Muscle of arm (tissue), 14 donors: ENCODE data around the gene SLC47A1. TPM values are rescaled to one million over a fixed set of nuclear protein-coding genes. Genes with fewer than 3 reads are reported as not detected.
"Not testable (repeated sequence)": the region's sequence is repeated elsewhere in the genome, so short reads cannot be mapped to it uniquely, and the experiment has no call there.

Source experiments
- DNase-seq: peaks from one replicate; pipeline ENCODE4 v3.0.0-alpha.2; 2013
- long read RNA-seq, 11 donors: transcript quantifications; one replicate each; lab custom pipeline, GENCODE V29; 2026
- polyA plus RNA-seq, 12 donors: library from polyadenylated mRNA; unstranded; fragments of 120-200 nt; gene quantifications; one replicate each; pipeline ENCODE4 v1.2.1, GENCODE V29; 2013; ENCODE audit not compliant: insufficient read length in 12 of 12

SLC47A1 gene, protein sequence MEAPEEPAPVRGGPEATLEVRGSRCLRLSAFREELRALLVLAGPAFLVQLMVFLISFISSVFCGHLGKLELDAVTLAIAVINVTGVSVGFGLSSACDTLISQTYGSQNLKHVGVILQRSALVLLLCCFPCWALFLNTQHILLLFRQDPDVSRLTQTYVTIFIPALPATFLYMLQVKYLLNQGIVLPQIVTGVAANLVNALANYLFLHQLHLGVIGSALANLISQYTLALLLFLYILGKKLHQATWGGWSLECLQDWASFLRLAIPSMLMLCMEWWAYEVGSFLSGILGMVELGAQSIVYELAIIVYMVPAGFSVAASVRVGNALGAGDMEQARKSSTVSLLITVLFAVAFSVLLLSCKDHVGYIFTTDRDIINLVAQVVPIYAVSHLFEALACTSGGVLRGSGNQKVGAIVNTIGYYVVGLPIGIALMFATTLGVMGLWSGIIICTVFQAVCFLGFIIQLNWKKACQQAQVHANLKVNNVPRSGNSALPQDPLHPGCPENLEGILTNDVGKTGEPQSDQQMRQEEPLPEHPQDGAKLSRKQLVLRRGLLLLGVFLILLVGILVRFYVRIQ
- polyA plus RNA-seq: 1 to 10 TPM in 8 of 12 donors, under 1 TPM in 2, not detected in 2; 0.54 to 3.0 (median 1.7) TPM
- long read RNA-seq, donor 1: 0 reads
- long read RNA-seq, donor 2: 0 reads
- long read RNA-seq, donor 3: 0 reads
- long read RNA-seq, donor 4: 0 reads
- long read RNA-seq, donor 5: 0 reads
- long read RNA-seq, donor 6: 0 reads
- long read RNA-seq, donor 7, partial matches to known transcripts: 357 of 357 reads
- long read RNA-seq, donor 7, other reads (novel, unspliced or antisense): 0 of 357 reads
- long read RNA-seq, donor 8: 0 reads
- long read RNA-seq, donor 9: 0 reads
- long read RNA-seq, donor 10: 0 reads
- long read RNA-seq, donor 11: 0 reads

DNA sequence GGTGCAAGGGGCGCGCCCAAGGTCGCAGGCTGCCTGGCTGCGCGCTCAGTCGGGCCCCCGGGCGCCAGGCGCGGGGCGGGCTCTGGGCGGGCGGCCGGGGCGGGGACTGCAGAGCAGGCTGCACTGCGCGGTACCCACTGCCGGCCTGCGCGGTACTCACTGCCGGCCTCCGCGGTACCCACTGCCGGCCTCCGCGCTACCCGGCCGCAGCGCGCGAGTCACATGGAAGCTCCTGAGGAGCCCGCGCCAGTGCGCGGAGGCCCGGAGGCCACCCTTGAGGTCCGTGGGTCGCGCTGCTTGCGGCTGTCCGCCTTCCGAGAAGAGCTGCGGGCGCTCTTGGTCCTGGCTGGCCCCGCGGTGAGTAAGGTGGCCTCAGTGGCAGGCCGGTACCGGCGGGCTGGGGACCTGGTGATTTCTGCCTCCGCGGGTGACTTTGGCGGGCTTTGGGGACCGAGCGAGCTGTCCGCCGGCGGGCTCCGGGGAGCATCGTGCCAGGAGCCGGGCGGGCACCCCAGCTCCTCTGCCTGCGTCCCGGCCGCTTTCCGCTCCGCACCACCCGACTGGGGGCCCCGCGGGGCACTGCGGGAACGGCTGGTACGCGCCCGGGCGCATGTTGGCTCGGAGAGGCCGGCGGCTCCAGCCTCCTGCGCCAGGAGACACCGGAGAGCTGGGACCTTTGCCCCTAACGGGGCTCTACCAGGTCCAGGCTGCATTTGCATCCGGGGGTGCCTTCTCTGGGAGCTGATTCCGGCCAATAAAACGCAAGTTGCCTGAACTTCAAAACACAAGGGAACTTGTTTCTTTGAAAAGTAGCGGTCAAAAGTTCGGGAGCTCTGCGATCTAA, at the start of gene SLC47A1:
TSS of gene SLC47A1 (plus strand) at position 137 of the 844 bp plus-strand sequence. CDS start at position 223, 86 bp downstream.
- no peak for DNase-seq

DNA sequence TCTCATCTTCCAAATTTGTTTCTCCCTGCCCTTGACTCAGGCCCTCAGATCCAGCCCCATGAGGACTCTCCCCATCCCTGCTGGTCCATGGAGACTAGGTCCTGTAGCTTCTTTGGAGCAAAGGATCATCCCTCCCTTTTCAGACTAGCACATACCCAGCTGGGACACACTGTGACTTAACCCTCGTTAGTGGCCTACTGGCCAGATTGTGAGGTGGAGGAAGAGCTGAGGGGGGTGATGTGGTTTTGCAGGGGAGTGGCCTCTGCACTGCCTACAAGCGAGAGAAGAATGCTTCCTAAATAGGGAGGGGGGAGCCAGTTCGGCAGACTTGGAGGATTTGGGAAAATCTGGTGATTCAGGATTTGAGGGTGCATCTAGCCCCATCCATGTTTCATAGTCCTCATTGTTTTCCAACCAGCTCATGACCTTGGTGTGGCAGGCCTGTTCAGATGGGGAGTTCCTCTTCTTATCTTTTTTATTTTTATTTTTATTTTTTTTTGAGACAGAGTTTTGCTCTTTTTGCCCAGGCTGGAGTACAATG, 47.8 kb upstream of the SLC47A1 start:
- no peak for DNase-seq

DNA sequence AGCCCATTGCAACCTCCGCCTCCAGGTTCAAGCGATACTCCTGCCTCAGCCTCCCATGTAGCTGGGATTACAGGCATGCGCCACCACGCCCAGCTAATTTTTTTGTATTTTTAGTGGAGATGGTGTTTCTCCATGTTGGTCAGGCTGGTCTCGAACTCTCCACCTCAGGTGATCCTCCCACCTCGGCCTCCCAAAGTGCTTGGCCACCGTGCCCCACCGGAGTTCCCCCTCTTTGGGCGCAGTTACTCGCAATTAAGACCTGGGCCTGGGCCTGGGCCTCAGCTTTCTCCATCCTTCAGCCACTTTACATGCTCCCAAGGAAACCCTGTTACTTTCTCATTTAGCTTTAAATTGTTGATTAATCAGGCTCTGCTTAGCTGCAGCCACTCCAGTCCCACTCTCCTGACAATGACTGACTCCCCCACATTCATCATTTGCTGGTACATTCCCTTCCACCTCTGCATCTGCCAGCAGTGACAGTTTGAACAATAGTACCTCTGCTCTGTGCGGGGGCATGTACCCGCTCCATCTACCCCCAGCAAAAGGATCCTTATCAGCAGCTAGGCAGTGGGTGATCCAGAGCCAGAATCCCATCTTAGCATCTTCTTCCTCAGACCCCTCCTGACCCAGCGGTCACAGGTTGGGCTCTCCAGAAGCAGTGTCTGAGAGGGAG, 47.2 kb upstream of the SLC47A1 start:
- DNase-seq: no peak

DNA sequence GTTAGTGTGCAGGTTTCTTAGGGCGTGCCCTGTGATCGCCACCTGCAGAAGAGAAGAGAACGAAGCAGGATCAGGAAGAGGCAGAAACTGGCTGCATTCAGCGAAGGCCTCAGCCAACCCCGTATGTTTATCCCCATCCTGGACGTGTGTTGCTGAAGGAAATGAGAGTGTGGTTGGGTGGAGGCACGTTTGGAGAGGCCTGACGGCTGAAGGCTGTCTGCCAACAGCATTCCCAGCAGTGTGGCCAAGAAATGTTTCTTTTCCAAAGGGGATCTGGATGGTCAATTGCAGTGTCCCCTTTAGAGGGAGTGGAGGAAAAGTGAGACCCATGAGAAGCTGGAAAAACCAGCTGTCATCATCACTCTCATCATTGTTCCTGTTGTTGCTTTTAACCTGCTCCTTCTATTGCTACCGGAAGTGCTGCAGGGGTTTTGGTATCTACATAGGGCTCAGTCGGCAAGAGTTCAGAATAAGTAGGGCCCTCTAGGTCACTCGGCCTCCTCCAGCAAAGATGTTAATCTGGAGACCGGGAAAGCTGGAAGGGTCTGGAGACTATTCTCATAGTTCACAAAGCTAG, 46.5 kb upstream of the SLC47A1 start:
- DNase-seq: peak; percentile 74

DNA sequence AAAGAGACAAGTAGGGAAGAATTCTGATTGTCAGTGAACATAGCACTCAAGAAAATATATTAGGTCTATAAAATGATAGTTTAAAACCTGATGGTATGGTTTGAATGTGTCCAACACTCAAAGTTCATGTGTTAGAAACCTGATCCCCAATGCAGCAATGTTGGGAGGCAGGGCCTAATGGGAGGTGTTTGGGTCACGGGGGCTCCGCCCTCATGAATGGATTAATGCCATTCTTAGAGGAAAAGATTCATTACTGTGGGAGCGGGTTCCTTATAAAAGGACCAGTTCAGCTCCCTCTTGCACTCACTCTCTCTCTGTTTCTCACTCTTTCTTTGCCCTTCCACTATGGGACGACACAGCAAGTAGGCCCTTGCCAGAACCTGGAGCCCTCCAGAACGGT, 41.5 kb upstream of the SLC47A1 start:
- DNase-seq: no peak

DNA sequence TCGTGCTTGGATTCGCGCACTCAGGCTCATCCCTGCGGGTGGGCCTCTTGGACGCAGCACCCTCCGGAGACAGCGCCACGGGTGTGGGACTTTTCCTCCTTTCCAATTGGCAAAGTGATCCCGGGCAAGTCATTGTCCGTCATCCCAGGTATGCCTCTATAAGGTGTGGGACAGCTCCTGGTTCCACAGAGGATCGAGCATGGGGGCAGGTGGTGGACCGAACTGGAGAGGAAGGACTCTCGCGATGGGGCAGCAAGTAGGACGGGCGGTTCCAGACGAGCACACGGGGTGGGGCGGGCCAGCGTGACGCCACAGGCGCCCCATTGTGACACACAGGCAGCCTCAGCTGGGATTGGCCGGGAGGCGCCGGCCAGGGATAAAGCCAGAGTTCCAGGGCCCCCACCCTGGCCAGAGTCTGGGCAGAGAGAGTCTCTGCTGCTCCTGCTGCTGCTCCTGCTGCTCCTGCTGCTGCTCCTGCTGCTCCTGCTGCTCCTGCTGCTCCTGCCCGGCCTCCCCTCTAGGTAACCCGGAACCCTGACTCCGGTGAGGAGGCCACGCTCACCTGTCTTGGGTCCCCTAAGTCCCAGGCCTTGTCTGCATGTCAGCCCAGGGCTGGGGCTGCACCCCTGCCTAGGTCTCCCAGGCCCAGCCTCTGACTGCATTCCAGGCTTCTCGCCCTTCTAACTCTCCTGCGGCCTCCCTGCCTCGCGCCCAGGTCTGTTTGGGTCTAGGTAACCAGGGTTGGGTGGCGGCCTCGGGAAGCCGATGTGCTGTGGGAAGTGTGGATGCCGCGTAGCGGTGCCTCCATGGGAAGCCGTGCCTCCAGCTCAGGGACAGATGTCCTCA, 38.5 kb upstream of the SLC47A1 start:
- DNase-seq: no peak

DNA sequence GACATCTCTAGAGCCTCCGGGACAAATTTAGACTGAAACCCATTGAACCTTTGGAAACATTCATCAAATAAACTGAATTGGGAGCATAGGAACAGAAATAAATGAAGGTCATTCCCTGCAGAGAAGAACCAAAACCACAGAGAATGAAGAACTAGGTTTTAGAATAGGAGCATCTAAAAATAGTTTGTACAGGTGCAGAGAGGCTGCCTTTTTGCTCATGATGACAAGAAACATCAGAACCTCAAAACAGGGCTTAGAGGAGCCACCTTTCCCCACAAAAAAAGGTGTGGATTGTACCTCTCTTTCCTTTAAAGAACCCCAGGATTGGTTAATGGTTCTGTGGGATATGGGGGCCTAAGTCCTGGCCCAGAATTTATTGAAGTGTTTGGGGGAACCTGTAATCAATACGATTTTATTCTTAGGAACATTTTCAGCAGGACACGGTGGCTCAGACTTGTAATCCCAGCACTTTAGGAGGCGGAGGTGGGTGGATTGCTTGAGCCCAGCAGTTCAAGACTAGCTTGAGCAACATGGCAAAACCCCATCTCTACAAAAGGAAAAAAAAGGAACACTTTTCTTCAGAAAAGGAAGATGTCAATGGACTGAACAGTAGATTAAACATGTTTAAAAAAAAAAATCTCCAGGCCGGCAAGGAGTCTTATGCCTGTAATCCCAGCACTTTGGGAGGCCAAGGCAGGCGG, 37.7 kb upstream of the SLC47A1 start:
- no peak for DNase-seq

DNA sequence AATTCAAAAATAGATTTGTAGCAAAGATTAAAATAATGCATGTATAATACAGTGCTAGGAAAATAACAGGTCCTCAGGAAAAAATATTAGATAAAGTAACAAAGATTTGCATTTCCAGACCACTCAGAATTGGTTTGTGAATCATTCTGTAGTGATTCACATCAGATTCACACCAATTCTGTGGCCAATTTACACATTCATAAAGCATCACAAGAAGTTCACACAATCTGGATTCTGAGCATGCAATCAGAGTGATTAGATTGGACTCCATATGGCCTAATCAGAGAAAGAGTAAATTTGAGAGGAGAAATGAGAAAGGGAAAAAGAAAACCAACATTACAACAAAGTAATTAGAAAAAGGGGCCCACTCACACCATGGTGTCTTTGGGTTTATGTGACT, 36.0 kb upstream of the SLC47A1 start:
- DNase-seq: no peak

DNA sequence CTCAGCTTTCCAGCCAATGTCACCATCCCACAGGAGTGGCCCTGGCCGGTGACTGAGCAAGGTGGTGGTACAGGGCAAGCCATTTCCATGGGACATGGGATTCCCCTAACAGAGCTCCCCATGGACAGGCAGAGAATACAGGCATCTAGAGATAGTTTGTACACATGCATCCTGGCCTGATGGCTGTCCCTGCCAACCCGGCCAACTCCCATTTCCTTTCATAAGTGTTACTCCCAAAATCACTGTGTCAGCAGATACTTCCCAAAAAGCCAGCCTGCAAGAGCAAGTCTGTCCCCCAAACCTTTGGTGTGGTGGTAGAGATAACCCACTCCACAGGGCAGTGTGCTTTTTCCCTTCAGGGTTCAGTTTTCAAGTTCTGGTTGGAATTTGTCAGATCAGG, 32.4 kb upstream of the SLC47A1 start:
- DNase-seq: no peak

DNA sequence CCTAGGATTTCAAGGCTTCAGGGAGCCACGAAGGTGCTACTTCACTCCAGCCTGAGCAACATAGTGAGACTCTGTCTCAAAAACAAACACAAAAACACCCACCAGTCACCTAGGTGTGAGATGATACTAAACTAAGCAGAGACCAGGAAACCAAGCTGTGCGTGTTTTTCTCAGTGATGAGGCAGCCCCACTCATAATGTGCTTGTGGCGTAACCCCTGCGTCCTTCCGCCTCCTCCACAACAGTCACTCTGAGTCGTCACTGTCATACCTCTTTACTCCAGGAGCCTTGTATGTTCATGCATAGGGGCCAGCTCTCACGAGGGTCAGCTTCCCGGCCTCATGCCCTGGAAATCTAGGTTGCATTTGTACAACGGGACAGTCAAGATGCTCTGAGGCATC, 31.1 kb upstream of the SLC47A1 start:
- DNase-seq: no peak

DNA sequence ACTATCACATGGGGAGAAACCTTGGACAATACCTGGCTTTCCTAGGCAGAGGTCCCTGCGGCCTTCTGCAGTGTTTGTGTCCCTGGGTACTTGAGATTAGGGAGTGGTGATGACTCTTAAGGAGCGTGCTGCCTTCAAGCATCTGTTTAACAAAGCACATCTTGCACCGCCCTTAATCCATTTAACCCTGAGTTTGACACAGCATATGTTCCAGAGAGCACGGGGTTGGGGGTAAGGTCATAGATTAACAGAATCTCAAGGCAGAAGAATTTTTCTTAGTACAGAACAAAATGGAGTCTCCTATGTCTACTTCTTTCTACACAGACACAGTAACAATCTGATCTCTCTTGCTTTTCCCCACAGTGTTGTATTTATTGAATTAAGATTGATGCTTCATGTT, 28.1 kb upstream of the SLC47A1 start:
- DNase-seq: not testable (repeated sequence)

DNA sequence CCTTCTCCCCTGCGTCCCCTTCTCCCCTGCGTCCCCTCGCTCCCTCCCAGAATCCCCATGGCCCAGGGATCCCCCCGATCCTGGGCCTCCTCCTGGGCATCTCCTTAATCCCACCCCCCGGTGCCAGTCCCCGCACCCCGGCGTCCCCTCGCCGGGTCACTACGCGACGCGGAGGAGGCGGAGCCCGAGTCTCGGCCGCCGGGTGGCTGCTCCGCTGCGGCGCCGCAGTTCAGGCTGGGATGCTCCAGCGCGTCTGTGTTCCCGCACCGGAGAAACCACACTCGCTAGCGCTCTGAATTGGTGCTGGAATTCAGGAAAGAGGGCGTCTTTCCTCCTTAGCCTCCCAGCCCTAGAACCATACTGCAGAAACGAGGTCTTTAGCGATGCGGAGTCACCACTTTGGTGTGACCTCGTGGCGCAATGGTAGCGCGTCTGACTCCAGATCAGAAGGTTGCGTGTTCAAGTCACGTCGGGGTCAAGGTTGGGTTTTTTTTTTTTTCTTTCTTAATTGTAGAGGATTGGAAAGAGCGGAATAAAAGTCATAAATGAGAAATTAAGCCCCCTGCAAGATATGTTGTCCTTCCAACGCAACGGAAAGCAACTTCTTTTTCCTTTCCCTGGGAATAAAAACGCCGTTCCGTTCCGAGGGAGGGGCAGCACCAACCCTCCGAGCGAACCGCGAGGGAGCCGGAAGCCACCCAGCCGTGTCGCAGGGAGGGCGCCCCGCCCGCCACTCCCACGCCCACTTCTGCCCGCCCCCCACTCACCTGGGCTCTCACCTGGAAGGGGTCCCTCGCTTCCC, 25.7 kb upstream of the SLC47A1 start:
- peak; percentile 97 for DNase-seq

DNA sequence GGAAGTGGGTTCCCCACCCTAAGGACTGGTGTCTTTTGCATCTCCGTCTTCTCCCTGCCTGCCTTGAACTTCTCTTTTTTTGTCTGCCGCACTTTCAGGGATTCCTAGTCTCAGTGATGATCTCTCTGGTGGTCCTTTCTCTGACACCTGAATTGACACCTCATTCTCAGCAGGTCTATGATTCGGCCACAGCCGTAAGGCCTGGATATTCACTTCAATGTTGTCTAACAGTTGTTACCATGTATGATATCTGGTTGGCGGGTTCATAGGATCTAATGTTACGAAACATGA, 25.1 kb upstream of the SLC47A1 start:
- no peak for DNase-seq

DNA sequence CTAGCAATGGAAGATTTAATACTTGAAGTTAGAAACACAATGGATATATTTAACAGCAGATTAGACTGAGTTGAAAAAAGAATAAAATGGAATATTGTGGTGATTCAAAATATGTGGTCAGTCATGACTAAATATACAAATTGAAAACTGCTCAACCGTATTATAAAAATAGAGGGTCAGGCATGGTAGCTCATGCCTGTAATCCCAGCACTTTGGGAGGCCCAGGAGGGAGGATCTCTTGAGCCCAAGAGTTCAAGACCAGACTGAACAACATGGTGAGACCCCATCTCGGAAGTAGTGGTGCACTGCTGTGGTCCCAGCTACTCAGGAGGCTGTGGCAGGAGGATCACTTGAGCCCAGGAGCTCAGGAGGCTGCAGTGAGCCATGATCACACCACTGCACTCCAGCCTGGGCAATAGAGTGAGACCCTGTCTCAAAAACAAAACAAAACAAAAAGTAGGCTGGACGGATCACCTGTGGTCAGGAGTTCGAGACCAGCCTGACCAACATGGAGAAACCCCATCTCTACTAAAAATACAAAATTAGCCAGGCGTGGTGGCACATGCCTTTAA, 24.3 kb upstream of the SLC47A1 start:
- DNase-seq: not testable (repeated sequence)

DNA sequence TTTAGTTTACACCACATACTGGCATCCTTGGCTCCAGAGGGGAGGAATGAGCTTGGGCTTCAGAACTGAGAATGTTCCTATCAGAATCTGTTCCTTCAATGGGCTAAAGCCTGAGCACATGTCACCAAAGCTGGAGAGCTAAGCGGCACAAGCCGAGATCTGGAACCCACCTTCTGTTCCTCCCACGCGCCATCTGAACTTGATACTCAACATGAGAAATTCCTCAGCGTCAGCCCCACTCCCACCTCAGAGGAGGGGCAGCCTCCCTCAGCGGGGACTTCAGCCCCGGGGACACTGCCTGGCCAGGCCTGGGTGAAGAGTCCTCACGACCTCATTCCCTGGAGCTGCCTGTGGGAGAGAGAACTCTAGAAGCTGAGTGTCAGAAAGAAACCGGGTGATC, 22.8 kb upstream of the SLC47A1 start:
- DNase-seq: no peak

DNA sequence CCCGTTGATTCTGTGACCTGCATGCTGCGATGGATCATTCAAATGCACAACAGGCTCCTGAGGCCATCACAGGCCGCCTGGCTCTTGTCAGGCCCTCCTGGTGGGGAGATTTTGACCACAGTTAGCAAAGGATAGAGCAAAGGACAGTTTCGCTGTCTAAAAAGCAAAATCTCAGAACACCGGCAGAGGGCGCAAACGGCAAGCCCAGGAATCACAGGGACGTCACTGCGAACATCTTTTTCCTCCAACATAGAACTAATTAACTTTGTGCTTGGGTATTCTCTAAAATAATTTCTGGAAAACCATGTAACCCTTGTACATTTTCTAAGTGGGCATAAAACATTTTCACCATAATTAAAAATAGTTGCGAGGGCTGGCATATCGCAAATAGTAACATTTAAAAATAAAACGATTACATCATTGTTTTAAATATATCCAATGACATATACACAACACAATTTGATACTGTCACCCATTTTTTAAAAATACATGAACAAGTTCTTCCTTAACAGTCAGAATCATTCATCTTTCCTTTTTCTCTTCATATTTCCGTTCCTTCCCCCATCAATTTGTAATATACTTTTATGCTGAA, 19.7 kb upstream of the SLC47A1 start:
- DNase-seq: peak; percentile 81

DNA sequence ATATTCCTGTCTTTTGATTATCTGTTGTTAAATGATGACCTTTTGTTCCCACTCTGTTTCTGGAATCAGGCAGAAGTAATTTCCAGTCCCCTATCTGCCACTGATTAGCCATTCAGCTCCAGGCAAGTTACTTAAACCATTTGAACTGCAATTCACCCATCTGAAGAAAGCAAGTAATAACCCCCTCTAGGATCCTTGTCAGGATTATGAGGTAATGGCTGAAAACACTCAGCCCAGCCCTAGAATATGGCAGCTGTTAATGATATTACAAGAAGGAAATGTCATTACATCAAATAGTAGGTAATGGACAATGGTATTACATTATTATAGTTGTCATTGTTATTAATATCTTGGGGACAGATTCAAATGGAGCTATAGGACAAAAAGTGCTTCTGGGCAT, 16.0 kb upstream of the SLC47A1 start:
- no peak for DNase-seq
